Activated effector memory CD4-positive, alpha-beta T cell treated with Interleukin-2 at 50 U/mL for 16 hours (primary cell): ENCODE data around the gene RASGRP3.

Source experiments
- DNase-seq: peaks from one replicate; pipeline ENCODE4 v3.0.0-alpha.2; 2020

Gene RASGRP3

DNA sequence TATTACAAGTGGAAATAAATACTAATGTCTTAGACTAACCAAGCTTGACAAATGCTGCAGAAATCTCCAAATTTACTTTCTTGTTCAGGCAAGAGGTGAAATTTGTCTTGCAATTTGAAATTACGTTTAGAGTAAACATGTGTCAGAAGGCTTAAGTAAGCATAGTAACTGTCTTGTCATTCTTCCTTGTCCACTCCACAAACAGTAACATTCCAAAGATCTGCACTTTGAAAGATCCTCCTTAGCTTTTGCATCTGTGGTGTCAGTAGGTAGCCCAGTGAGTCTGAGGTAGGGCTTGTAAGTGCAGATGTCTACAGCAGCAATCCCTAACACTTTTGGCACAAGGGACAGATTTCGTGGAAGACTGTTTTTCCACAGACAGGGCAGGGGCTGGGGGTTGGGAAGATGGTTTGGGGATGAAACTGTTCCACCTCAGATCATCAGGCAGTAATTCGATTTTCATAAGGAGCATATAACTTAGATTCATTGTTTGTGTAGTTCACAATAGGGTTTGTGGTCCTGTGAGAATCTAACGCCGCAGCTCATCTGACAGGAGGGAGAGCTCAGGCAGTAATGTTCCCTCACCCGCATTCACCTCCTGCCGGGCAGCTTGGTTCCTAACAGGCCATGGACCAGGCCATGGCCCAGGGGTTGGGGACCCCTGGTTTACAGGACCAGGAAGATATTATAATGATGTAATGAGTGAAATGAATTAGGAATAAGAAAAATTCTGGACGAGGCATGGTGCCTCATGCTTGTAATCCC lies 18.6 kb downstream of the RASGRP3 start:
- no peak for DNase-seq

GRCh38 chr2:33495683-33496082 lies 19.2 kb downstream of the RASGRP3 start:
- DNase-seq: no peak

DNA sequence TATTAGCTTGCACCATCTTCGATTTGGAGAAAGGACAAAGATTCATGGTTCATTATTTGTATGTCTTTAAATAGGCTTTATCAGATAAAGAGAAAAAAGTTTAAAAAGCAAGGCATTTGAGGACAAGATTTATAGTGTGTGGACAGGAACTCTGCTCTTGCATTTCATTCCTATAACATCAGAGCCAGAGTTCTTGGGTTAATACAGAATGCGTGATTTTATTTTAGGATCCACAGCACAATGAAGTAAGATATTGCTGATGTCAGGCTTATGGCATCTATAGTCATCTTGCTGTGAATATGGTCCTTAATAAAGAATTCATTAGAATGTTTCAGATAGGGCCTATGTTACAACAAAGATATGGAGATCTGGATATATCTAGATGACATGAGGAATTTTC lies 19.7 kb downstream of the RASGRP3 start:
- no peak for DNase-seq

DNA sequence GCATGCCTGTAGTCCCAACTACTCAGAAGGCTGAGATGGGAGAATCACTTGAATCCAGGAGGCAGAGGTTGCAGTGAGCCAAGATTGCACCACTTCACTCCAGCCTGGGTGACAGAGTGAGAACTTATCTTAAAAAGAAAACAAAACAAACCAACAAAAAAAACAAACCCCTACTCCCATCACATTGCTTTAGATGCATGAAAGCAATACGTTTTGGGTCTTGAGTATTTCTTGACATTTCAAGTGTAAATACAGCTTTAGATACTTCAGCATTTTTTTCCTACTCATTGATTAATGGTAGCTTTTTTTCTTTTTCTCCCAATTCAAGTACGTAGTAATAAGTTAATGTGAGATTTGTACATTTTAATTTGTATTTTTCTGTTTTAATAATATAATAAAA lies 20.3 kb downstream of the RASGRP3 start:
- DNase-seq: no peak

GRCh38 chr2:33497221-33497650 lies 20.8 kb downstream of the RASGRP3 start:
- DNase-seq: no peak

DNA sequence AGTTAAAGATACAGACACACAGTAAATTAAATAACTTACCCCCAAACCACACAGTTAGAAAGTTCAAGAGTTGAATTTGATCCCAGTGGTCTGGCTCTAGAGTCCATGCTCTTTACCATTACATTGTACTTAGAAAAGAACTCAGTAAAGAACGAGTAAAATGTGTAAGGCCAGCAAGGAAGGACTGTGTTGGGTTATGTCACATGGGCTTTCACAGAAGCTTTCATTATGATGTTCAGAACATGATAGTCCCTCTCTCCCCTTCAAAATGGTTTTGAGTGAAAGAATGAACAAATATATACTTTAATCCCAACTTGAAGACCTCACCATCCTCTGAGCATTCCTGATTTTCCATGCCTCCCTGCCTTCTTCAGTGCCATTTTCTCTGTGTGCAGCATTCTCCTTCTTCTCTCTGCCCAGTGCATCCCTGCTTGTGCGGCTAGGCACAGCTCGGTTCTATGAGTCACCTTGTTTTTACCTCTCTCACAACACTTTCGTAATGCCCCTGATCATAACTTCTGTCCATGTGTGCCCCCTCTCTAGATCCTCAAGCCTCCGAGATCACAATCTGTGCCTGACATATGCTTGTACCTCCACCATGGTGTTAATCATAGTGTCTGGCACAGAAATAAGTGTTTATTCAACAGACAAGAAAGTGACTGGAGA lies 22.0 kb downstream of the RASGRP3 start:
- DNase-seq: no peak

DNA sequence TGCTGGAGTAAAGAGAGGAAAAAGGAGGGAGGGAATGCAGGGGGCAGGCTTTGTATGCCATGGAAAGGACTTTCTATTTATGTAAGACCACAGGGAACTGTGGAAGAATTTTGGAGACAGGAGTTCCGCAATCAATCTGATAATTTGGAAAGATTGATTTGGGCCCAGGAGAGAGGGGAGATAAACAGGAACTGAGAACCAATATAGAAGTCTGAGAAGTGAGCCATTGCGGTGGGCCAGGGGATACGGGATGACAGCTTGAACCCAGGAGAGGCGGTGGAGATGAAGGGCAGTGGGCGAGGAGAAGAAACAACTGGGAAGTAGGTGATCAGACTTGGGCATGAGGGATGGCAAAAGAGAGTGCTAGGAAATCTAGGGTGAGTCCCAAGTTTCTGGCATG lies 23.7 kb downstream of the RASGRP3 start:
- no peak for DNase-seq

GRCh38 chr2:33502025-33502424 lies 25.6 kb downstream of the RASGRP3 start:
- DNase-seq: no peak

GRCh38 chr2:33503002-33503401 lies 26.6 kb downstream of the RASGRP3 start:
- no peak for DNase-seq

DNA sequence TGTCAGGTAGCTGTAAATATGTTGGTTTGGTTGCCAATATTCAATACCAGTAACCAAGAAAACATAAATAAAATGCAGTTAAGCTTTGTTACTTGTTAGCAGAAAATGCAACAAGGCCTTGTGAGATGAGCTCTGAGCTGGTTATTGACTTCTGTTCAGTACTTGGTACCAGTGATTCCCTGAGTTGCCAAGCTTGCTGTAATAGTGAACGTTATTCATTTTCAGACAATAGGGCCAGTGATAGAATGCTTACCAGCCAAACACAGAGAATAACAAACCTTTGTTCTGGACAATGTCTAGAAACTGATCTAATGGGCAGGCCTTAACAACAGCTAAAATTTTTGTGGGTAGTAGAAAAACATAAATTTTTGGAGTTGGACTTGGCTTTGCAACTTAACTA lies 29.5 kb downstream of the RASGRP3 start:
- DNase-seq: no peak

DNA sequence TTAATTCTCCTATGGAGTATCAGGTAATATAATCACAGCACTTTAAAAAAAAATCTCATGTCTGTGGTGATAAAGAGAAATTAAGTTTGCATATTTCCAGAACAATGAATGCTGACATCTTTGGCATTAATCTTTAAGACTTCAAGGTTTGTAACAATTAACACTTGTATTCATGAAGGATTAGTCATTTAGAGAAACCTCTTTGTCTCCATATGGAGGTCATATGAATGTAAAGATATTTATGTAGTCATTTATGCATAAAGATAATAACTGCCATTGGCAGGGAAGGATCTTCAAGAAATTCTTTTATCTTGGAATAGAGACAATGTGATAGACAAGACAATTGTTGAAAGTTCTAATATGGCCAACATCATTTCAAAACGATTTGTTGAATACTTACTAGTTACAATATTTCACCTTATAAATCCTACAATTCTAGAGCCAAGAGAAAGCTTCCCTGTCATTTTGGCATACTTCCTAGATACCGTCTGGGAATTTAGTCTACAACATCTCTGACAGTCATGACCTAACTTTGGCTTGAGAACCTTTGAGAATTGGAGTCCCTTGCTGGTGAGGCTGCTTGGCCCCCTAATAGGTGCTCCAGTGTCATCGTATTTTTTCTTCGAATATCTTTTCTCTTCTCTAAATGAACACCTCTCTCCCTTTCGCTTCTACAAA lies 33.6 kb downstream of the RASGRP3 start:
- DNase-seq: no peak

GRCh38 chr2:33510586-33510968 lies 34.1 kb downstream of the RASGRP3 start:
- DNase-seq: no peak

DNA sequence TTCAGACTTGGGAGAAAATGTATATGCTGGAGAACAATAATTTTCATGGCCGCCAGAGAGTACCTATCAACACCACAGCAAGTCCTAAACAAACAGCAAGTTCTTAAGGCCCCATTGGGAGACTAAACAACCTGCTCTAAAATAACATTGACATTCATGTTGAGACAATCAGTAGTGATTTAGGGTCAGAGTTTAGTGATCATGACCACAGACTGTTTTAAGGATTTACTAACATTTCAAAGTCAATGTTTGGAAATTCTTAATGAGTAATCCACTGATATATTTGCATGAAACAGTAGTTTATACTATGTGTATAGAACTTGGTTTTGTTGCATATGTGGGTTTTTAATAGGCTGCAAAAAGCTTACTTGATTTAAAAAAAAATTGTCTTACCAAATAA lies 34.7 kb downstream of the RASGRP3 start:
- DNase-seq: no peak

DNA sequence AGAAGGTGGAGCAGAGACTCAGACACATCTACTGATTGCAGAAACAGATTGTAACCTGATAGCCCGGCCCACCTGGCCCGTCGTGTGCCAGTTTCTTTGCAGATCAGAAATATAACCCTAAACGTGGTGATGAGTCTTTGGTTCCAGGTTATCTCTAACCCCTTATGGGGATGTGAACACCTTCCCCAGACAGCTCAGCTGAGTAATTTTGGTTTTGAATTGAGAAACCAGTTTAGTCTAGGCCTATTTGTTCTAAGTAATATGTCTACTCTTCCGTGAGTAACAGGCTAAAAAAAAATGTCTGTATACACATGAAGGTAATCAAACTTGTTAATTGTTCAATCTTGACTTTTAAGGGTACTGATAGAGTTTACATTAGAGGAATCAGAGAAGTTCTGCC lies 35.7 kb downstream of the RASGRP3 start:
- no peak for DNase-seq

GRCh38 chr2:33513480-33513879 lies 37.0 kb downstream of the RASGRP3 start:
- DNase-seq: no peak

- DNase-seq: no peak
Observed at GRCh38 chr2:33516456-33516995, 40.1 kb downstream of the RASGRP3 start.

DNA sequence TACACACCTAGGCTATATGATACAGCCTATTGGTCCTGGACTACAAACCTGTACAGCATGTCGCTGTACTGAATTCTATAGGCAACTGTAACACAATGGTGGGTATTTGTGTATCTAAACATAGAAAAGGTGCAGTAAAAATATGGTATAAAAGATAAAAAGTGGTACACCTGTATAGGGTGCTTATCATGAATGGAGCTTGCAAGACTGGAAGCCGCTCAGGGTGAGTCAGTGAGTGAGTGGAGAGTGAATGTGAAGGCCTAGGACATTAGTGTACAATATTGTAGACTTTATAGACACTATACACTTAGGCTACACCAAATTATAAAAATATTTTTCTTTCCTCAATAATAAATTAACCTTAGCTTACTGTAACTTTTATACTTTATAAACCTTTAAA lies 41.8 kb downstream of the RASGRP3 start:
- DNase-seq: no peak

DNA sequence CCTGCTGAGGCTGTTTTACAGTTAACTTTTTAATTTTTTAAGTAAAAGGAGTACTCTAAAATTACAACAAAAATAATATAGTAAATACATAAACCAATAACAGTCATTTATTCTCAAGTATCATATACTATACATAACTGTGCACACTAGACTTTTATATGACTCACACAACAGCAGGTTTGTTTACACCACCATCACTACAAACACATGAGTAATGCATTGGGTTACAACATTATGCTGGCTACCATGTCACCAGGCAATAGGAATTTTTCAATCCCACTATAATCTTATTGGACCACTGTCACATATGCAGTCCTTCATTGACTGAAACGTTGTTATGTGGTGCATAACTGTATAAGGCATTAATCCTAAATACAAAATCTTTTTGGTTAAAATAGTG lies 42.5 kb downstream of the RASGRP3 start:
- no peak for DNase-seq

DNA sequence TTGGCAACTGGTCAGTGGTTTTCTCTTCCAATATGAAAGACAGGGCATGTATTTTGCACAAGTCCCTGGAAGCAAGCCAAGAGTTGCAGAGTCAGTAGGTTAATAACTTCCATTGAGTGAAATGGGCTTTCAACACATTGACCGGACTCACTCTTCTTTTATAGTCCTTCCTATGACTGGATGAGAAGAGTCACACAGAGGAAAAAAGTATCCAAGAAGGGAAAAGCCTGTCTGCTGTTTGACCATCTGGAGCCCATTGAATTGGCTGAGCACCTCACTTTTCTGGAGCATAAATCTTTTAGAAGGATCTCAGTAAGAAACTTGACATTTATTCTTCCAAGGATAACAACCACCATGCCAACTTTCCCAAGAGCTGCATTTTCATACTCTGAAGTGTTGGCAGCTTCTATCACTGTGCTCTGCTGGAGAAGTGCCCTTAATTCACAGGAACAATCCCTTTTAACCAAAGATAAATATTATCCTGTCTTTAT lies 45.4 kb downstream of the RASGRP3 start:
- DNase-seq: no peak

GRCh38 chr2:33522576-33522975 lies 46.1 kb downstream of the RASGRP3 start:
- no peak for DNase-seq

DNA sequence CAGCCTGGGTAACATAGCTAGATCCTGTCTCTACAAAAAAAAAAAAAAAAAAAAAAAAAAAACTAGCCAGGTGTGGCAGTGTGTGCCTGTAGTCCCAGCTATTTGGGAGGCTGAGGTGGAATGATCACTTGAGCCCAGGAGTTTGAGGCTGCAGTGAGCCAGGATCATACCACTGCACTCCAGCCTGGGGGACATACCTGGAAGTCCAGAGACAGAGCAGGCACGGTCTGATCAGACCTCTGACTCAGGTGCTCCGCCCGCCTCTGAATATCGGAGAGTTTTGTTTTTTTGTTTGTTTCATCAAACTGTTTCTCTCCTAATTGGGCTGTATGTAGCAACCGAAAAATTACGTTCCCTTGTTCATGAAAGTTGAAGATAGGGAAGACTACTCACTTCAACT lies 49.2 kb downstream of the RASGRP3 start:
- no peak for DNase-seq

- DNase-seq: no peak
Observed at GRCh38 chr2:33526132-33526531, 49.7 kb downstream of the RASGRP3 start.

DNA sequence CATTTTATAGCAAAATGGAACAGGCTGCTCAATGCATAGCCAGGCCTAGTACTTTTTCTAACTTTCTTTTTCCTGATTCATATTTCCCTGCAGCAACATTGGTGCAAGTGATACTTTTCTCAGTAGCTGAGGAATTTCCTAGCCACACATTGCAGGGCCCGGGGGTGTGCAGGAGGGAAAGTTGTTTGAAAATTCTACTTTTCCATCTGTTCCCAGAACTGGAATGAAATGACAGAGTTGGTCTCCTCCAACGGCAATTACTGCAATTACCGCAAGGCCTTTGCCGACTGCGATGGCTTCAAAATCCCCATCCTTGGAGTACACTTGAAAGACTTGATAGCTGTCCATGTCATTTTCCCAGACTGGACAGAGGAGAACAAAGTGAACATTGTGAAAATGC lies 50.5 kb downstream of the RASGRP3 start:
- no peak for DNase-seq

GRCh38 chr2:33528441-33528950 lies 52.0 kb downstream of the RASGRP3 start:
- DNase-seq: no peak
